Measurements from ENCODE around the gene LRMDA.

- TF ChIP-seq, protein P1, sequence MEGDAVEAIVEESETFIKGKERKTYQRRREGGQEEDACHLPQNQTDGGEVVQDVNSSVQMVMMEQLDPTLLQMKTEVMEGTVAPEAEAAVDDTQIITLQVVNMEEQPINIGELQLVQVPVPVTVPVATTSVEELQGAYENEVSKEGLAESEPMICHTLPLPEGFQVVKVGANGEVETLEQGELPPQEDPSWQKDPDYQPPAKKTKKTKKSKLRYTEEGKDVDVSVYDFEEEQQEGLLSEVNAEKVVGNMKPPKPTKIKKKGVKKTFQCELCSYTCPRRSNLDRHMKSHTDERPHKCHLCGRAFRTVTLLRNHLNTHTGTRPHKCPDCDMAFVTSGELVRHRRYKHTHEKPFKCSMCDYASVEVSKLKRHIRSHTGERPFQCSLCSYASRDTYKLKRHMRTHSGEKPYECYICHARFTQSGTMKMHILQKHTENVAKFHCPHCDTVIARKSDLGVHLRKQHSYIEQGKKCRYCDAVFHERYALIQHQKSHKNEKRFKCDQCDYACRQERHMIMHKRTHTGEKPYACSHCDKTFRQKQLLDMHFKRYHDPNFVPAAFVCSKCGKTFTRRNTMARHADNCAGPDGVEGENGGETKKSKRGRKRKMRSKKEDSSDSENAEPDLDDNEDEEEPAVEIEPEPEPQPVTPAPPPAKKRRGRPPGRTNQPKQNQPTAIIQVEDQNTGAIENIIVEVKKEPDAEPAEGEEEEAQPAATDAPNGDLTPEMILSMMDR (IDR thresholded peaks at IDR 0.05 in 2 of 3, conservative IDR thresholded peaks at IDR 0.05 in 1 of 3; ENCODE audit: borderline replicate concordance in 1 of 3, insufficient read depth in 1 of 3, low read depth in 2 of 3, low read length in 2 of 3): no peak
- TF ChIP-seq CEBPB (IDR thresholded peaks at IDR 0.05; ENCODE audit: low read depth): no peak
- TF ChIP-seq ELF1 (IDR thresholded peaks at IDR 0.05; ENCODE audit: borderline replicate concordance, low read depth): no peak
- TF ChIP-seq JUND (IDR thresholded peaks at IDR 0.05): no peak
- no peak for TF ChIP-seq EGR1 (IDR thresholded peaks at IDR 0.05; ENCODE audit: low read depth)
- no peak for TF ChIP-seq SIN3A (IDR thresholded peaks at IDR 0.05; ENCODE audit: low read depth)
- TF ChIP-seq REST (IDR thresholded peaks at IDR 0.05; ENCODE audit: low read depth): no peak
- no peak for TF ChIP-seq MAX (IDR thresholded peaks at IDR 0.05)
- TF ChIP-seq RAD21 (IDR thresholded peaks at IDR 0.05; ENCODE audit: low read depth): no peak
- TF ChIP-seq ZNF274 (IDR thresholded peaks at IDR 0.05; ENCODE audit: low read depth, low read length): no peak
- TF ChIP-seq EZH2phosphoT487 (IDR thresholded peaks at IDR 0.05; ENCODE audit: borderline replicate concordance): no peak
- no peak for TF ChIP-seq POLR2A (IDR thresholded peaks at IDR 0.05; ENCODE audit: borderline replicate concordance, extremely low read depth, insufficient read depth, insufficient read length)
Measured at GRCh38 chr10:75696536-75696935, 265.1 kb downstream of the LRMDA start.

Measured in HCT116 (cell line).